HG03460 (cell line): ENCODE measurements around the gene TACSTD2.
"Not testable (repeated sequence)": the region's sequence is repeated elsewhere in the genome, so short reads cannot be mapped to it uniquely, and the experiment has no call there.

ENCODE experiments used
- ATAC-seq: cut with Tn5 transposase; IDR thresholded peaks from one replicate; pipeline ENCODE4 v1.9.1; 2021; ENCODE audit not compliant: unreplicated experiment

TACSTD2 gene

DNA sequence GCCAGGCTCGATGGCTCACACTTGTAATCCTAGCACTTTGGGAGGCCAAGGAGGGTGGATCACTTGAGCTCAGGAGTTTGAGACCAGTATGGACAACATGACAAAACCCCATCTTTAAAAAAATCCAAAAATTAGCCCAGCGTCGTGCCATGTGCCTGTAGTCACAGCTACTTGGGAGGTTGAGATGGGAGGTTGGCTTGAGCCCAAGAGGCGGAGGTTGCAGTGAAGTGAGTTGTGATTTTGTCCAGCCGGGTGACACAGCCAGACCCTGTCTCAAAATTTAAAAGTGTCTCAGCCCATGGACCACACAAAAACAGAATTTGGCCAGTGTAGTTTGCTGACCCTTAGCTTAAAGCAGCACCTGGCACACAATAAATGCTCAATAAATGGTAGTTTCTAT, 11.3 kb upstream of the TACSTD2 start:
- no peak for ATAC-seq

DNA sequence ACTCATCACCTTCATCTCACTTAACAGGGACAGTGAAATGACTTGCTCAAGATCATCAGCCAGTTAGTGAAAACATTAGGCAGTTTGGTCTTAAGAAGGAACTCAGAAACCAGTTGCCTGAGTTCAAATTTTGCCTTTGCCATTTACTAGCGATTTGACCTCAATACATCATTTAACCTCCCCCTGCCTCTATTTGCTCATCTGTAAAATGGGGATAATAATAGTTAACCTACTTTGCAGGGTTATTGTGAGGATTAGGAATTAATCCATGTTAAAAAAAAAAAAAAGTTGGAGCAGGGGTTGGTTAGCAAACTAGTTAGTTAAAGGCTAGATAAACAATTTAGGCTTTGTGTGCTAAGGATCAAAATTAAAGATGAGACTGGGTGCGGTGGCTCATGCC, 10.6 kb upstream of the TACSTD2 start:
- ATAC-seq = no peak

DNA sequence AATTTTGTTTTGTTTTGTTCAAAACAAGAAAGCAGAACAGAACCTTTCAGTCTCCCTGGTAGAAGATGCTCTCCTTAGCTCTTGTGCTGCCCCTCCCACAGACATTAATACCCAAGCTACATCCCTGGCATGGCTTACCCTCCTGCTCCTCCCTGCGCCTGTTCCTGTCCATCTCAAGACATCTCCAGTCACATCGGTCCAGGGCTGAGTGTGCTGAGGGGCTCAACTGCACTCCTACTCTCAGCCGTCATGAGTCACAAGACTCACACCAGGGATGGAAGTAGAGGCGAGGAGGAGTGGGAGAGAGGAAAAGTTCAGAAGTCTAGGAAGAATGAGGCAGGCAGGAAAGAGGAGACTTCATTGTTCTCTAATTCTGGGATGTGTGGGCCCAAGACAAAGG, 9.2 kb upstream of the TACSTD2 start:
- no peak for ATAC-seq

DNA sequence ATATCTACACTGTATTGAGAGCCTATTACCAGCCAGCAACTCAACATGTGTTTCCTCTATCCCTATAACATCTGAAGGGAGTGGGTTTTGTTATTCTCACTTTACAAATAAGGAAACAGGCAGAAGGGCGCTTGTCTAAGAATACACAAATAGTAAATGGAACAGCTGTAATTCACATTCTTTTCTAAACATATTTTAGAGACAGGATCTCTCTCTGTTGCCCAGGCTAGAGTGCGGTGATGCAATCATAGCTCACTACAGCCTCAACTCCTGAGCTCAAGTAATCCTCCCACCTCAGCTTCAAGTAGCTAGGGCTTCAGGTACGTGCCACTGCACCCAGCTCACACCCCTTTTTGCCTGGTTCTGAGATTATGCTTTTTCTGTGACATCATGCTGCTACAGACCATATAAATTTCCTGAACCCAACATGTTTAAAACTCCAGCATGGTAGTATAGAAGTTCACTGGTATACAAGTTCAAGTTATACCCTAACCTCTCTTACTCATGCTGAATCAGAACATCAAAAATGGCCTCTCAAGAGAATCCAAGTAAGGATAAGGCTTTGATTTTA, 8.6 kb upstream of the TACSTD2 start:
- ATAC-seq = no peak

DNA sequence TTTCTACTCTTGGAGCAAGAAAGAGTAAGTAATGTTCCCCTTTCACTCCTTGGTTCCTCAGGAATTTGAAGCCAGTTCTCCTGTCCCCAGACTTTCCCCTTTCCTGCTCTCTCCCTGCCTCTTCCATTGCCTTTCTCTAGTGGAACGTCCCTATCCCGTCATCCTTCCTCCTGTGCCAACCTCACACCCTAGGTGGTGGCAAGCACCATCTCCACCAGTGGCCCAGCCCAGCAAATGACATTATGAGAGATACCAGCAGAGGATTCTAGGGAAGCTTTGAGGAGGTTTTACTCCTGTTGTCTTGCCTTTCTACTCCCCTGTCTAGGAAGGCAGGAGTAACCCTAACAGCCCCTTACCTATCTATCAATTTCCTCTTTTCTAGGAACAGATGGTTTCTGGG, 8.1 kb upstream of the TACSTD2 start:
- no peak for ATAC-seq

DNA sequence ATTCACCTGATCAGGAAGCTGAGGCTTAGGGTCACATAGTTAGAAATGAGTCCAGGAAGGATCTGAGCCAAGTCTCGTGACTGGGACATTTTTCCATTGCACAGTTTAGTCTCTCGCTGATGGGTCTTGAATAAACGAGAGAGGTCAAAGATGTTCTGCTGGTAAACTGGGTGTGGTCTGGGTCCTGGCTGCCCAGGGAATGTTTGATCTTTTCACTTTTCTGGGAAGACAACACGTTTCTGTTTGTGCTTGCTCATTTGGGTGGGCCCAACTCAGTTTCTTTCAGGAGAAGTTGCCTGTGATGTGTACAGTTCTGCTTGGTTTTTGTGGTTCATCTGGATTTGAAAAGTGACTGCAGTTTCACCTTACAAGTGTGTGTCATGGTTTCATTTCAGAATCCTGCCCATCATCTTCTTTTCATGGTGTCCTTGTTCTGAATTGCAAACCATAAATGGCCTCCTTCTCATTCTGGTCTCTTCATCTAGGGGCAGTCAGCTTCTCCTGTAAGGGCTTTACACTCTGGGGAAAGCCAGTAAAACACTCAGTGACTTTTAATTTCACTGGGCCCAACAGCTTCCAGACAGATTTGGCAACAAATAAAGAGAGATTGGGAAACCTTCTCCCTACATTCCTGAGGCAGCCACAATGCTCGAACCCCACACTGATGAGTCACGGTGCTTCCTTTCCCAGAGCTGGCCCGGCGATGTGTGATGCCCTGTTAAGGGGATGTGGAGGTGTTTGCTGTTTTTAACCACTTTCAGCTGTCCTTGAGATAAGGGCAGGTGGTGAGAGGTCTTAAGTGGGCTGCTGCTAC, 7.2 kb upstream of the TACSTD2 start:
- peak; percentile 71 for ATAC-seq

DNA sequence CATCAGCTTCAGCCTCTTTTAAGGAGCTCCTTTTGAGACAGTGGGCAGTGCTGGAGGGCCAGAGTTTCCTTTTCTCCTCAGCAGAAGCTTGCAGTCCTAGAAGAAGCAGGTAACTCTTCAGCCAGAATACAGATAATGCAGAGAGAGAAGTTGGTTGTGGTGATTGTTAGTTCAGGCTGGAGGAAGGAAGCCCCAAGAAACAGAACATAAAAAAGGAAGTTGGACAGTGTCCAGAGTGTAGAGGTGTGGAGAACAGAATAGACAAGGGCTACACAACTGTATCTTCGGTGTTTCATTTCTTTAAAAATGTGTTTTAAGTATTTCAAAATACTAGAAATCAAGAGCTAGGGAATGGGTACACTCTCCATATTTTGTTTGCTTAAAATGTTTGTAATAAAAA, 6.4 kb upstream of the TACSTD2 start:
- no peak for ATAC-seq

DNA sequence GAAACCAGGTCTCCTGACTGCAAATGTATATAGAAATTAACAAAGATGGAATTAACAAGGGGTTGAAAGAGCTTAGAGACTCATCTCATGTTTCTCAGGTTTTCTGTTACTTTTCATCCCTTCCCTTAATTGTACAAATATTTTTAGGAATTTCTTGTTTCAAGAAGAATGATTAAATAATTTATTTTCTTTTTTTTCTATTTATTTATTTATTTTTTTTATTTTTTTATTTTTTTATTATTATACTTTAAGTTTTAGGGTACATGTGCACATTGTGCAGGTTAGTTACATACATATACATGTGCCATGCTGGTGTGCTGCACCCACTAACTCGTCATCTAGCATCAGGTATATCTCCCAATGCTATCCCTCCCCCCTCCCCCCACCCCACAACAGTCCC, 5.1 kb upstream of the TACSTD2 start:
- ATAC-seq = not testable (repeated sequence)

DNA sequence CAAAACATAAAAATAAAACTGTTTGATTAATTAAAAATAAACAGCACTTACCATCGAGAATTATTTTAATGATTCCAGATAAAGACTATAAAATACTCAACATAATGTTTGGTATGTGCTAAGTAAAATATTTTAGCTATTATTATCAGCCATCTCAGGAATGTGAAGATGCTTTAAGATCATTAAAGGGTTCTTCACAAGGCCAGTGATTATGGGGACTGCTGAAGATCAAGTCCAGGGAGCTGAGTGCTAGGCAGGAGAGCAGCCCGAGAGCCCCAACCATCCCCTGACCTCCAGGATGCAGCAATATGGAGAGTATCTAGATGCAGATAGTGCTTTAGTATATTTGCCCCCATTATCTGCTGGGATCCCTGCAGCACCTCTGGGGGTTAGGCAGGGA, 4.6 kb upstream of the TACSTD2 start:
- ATAC-seq = no peak

DNA sequence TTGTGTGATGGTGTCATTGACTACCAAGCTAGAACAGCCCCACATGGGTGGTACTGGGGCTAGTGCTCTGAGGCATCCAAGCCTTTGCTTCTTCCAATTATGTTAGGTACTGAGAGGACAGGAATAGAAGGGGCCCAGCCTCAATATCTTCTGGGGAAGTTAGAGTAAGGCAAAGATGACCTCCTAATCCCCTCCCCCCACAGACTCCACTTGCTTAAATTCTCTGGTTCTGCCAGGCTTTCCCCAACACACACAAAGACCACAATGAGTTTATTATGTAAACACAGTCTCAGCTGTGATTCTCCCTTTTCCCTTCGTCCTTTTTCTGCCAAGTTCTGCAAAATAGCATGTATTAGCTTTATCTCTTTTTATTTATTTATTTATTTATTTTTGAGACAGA, 3.1 kb upstream of the TACSTD2 start:
- ATAC-seq = no peak

DNA sequence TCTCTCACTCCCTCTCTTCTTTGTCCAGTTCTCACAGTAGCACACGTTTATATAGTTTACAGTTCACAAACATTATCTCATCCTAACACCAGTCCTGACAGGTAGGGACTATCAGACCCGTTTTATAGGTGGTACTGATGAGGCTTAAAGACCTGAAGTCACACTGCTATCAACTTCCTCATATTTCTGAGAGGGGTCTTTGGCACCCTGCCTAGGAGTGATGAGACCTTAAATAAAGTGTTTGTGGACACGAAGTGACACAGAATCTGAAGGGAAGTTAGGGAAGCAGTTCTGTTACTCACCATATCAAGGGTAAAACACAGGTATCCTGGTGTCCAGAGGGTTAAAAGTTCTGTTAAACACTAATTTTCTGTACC, 590 bp upstream of the TACSTD2 start:
- ATAC-seq = no peak

DNA sequence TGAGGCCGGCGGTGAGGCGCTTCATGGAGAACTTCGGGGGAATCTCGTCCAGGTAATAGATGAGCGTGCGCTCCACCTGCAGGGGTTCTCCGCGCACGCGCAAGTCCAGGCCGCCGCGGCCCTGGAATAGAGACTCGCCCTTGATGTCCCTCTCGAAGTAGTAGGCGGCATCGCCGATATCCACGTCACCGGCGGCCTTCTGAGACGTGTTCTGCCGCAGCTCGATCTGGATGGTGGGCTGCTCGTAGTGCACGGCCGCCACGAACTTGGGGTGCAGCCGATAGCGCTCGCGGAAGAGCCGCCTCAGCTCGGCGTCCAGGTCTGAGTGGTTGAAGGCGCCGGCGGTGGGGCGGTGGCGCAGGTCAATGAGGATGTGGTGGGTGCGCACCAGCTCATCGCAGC, 726 bp downstream of the TACSTD2 start:
- ATAC-seq = no peak

DNA sequence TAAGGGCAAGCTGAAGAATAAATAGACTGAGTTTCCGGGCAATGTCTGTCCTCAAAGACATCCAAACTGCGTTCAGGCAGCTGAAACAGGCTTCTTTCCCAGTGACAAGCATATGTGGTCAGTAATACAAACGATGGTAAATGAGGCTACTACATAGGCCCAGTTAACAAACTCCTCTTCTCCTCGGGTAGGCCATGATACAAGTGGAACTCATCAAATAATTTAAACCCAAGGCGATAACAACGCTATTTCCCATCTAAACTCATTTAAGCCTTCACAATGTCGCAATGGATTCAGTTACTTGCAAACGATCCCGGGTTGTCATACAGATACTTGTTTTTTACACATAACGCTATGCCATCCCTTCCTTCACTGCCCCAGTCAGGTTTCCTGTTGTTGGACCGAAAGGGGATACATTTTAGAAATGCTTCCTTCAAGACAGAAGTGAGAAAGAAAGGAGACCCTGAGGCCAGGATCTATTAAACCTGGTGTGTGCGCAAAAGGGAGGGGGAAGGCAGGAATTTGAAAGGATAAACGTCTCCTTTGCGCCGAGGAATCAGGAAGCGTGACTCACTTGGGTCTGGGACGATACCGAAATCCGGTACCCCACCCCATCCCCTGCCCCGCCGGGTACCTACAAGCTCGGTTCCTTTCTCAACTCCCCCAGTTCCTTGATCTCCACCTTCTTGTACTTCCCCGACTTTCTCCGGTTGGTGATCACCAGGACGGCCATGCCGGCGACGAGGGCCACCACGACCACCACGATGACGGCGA, 1.3 kb downstream of the TACSTD2 start:
- ATAC-seq = no peak

DNA sequence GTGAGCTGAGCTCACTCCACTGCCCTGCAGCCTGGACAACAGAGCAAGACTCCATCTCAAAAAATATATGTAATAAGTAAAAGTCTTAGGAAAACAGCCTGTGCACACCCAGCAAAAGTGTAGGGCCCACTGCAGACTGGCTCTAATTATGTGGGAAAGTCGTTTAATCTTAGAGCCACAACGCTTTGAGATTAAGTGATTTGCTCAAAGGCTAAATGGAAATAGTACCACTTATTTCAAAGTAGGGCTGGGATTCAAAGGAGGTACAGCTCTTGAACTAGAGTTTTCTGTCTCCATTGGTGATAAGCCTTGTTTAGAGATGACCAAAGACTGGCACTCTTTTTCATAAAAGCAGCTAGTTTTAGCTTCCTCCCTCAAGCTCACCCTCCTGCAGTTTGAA, 2.2 kb downstream of the TACSTD2 start:
- ATAC-seq = no peak

DNA sequence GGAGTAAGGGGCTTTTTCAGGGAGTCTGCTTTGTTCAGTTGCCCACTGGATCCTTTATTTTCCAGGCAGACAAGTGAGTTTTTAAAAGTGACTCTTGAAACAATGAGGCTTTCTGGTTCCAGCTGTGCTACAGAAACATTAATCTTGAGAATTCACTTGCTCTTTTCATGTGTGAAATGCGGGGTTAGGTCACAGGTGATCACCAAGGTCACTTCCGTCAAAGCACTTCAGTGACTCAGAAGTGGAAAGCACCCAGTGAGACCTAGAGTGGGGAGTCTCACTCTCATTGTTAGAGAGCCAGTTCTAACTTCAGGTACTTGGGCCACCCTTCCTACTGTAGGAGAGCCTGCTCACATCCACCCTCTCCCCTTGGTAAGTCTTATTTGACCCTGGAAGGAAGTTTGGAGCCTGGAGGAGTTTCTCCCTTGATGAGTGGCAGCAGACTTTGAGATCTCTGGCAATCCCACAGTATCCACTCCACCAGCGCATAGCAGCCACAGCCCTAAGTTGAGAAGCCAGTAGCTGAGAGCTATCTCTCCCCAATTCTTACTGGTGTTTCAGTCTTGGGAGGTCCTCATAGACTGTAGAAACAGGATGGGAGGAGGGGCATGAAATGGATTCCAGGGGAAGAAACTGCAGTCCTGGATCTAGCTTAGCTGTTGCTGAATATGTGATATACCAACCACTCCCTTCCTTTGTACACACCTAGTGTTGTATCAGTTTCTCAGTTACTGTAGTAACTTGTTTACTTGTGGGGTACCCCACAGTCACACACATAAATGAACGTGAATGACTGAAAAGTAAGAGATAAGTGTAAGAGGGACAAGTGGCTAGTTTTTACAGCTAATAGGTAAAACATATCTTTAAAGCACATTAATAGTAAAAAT, 3.1 kb downstream of the TACSTD2 start:
- ATAC-seq = peak; percentile 96

DNA sequence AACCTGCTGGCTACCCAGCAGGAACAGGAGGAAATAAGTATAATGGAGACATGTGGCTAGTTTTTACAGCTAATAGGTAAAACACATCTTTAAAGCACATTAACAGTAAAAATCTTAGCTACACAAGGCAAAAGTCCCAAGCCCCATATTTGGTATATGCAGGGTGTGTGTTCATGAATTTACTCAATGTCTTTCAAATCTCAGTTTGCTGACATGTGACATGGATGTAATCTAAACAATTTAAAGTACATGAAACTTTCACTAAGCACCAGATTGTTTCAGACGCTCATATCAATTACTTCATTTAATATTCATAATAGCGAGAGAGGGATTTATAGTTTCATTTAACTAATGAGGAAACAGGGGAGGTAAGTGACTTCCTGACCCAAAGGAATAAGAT, 3.9 kb downstream of the TACSTD2 start:
- ATAC-seq = no peak

DNA sequence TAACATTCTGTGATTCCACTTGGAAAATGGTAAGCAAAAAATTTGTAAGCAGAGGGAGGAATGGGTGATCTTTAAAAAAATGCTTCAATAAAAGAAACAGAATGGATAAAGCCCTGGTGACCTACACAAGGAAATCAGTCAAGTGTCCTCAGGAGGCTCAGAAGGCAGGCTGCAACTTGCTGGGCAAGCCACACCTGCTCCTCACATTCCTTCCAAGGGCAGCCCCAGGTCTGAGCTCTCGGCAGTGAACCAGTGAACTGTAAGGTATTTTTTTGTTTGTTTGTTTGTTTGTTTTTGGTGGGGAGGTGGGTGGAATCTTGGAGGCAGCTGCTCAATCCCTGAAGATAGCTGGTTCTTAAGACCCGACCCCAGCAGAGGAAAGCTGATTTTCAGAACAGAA, 4.4 kb downstream of the TACSTD2 start:
- ATAC-seq = no peak

DNA sequence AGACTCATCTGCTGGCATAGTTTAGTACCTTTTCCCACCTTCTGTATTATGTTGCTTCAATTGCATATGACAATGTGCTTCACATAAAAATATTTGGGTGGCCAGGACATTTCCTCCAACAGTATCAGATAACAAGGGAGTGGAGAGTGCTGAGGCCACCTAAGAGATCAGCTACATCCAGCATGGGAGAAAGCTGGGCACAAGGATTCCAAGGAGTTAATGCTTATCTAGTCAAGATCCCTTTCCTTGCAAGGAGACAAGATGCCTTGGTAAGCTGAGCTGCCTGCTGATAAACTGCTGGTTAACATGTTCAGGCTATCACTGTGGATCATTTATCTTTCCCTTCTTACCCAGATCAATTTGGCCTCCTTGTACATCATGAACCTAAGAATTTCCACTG, 5.4 kb downstream of the TACSTD2 start:
- no peak for ATAC-seq

DNA sequence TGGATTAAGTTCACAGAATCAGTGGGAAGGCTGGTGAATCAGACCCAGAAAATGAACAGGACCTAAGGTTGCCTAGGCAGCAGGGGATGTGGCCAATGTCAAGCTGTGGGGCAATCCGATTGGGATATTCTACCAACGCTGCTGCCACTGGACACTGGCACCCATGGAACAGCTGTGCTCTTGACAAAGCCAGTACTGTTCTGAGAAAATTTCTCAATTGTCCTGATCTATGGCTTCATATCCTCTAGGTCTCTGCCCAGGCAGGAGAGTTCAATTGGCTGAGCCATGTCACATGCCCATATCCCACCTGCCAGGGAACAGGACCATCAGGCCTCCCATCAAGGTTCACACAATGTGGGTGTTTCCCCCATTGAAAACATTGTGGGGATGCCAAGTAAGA, 6.2 kb downstream of the TACSTD2 start:
- no peak for ATAC-seq

DNA sequence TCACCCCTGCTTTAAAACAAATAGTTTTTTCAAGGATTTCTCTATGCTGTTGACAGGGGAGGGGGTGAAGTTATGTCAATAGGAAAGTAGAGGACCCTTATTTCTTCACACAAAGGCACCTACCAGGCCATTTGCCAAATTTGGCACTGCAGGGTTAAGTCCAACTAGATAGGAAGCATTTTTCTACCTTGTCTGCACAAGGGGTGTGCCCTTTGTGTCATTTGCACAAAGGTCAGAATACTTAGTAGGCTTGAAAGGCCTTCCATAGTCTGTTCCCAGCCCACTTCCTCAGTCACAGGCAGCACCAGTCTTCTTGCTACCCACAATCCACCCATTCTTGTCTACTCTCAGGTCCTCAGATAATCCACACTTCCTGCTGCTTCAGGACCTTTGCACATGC, 7.0 kb downstream of the TACSTD2 start:
- ATAC-seq = no peak

DNA sequence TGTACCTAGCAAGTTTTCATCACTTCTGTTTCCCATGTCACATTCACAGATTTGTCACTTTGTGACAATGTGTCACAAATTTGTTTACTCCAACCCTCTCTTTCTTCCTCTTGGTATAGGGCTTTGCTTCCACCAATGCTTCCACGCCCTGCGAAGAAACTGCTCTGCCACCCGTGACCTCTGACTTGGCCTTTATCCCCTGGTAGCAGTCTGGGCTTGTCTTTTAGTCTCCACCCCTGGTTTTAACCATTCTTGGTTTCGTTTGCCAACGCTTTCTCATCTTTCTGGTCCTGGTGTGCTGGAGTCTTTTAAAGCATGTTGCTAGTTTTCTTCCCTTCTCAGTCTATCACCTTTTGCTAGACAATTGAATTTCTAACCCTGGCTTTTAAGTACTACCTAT, 8.1 kb downstream of the TACSTD2 start:
- ATAC-seq = no peak
